Left kidney (tissue), 8 donors: ENCODE results near the gene KLF9. TPM values are rescaled to one million over a fixed set of nuclear protein-coding genes. Genes with fewer than 3 reads are reported as not detected.

ENCODE experiments used
- DNase-seq: peaks from one replicate; pipeline ENCODE4 v3.0.0-alpha.2; 2013
- long read RNA-seq, 8 donors: transcript quantifications; one replicate each; lab custom pipeline, GENCODE V29; 2026
- polyA plus RNA-seq: library from polyadenylated mRNA; unstranded; fragments of 120-200 nt; gene quantifications from one replicate; pipeline ENCODE4 v1.2.1, GENCODE V29; 2013; ENCODE audit not compliant: insufficient read length

Gene KLF9
- 8.7 TPM for polyA plus RNA-seq
- long read RNA-seq, donor 1, full-length matches to known transcripts, result 6 of 6 reads
- long read RNA-seq, donor 1, partial matches to known transcripts, result 0 of 6 reads
- long read RNA-seq, donor 1, other reads (novel, unspliced or antisense), result 0 of 6 reads
- long read RNA-seq, donor 2, full-length matches to known transcripts, result 6 of 6 reads
- long read RNA-seq, donor 2, partial matches to known transcripts, result 0 of 6 reads
- long read RNA-seq, donor 2, other reads (novel, unspliced or antisense), result 0 of 6 reads
- long read RNA-seq, donor 3, full-length matches to known transcripts, result 1 of 1 reads
- long read RNA-seq, donor 3, partial matches to known transcripts, result 0 of 1 reads
- long read RNA-seq, donor 3, other reads (novel, unspliced or antisense), result 0 of 1 reads
- long read RNA-seq, donor 4, result 0 reads
- long read RNA-seq, donor 5, full-length matches to known transcripts, result 3 of 3 reads
- long read RNA-seq, donor 5, partial matches to known transcripts, result 0 of 3 reads
- long read RNA-seq, donor 5, other reads (novel, unspliced or antisense), result 0 of 3 reads
- long read RNA-seq, donor 6, full-length matches to known transcripts, result 4 of 4 reads
- long read RNA-seq, donor 6, partial matches to known transcripts, result 0 of 4 reads
- long read RNA-seq, donor 6, other reads (novel, unspliced or antisense), result 0 of 4 reads
- long read RNA-seq, donor 7, result 0 reads
- long read RNA-seq, donor 8, full-length matches to known transcripts, result 2 of 2 reads
- long read RNA-seq, donor 8, partial matches to known transcripts, result 0 of 2 reads
- long read RNA-seq, donor 8, other reads (novel, unspliced or antisense), result 0 of 2 reads

- peak; percentile 94 for DNase-seq
These were observed at the start of gene KLF9 for GRCh38 chr9:70413799-70414775. TSS of gene KLF9 (minus strand) at chr9:70414657. CDS start at chr9:70413363, 1,294 bp downstream.

- no peak for DNase-seq
These were observed 49.4 kb upstream of the KLF9 start for GRCh38 chr9:70463877-70464276.

GRCh38 chr9:70462300-70462699 is 47.8 kb upstream of the KLF9 start:
- DNase-seq, result no peak

- DNase-seq, result no peak
These were observed 42.8 kb upstream of the KLF9 start for GRCh38 chr9:70457235-70457634.

GRCh38 chr9:70455993-70456704 is 41.7 kb upstream of the KLF9 start:
- no peak for DNase-seq

- no peak for DNase-seq
These were observed 37.9 kb upstream of the KLF9 start for GRCh38 chr9:70452365-70452764.

- no peak for DNase-seq
These were observed 37.3 kb upstream of the KLF9 start for GRCh38 chr9:70451765-70452164.

GRCh38 chr9:70450738-70451137 is 36.3 kb upstream of the KLF9 start:
- DNase-seq, result no peak

- no peak for DNase-seq
These were observed 35.0 kb upstream of the KLF9 start for GRCh38 chr9:70449461-70449860.

GRCh38 chr9:70448919-70449318 is 34.5 kb upstream of the KLF9 start:
- DNase-seq, result no peak

- DNase-seq, result no peak
These were observed 30.4 kb upstream of the KLF9 start for GRCh38 chr9:70444904-70445303.

GRCh38 chr9:70442328-70442848 is 27.9 kb upstream of the KLF9 start:
- no peak for DNase-seq

- DNase-seq, result no peak
These were observed 27.2 kb upstream of the KLF9 start for GRCh38 chr9:70441622-70442021.

GRCh38 chr9:70439991-70440706 is 25.7 kb upstream of the KLF9 start:
- no peak for DNase-seq

GRCh38 chr9:70438341-70438928 is 24.0 kb upstream of the KLF9 start:
- no peak for DNase-seq

- DNase-seq, result no peak
These were observed 21.5 kb upstream of the KLF9 start for GRCh38 chr9:70435948-70436347.

- no peak for DNase-seq
These were observed 15.4 kb upstream of the KLF9 start for GRCh38 chr9:70429899-70430298.

GRCh38 chr9:70428781-70429180 is 14.3 kb upstream of the KLF9 start:
- no peak for DNase-seq

GRCh38 chr9:70427161-70427945 is 12.9 kb upstream of the KLF9 start:
- DNase-seq, result no peak
